Stimulated activated CD4-positive, alpha-beta T cell treated with anti-CD3 and anti-CD28 coated beads, Interleukin-2, amount 100 ng/mL, for 24 hours (primary cell): ENCODE results near the gene ADAMTS3.
"Not testable (repeated sequence)": the region's sequence is repeated elsewhere in the genome, so short reads cannot be mapped to it uniquely, and the experiment has no call there.

Experiments
- DNase-seq, 2 donors: peaks; one replicate each; pipeline ENCODE4 v3.0.0-alpha.2; 2020

The ADAMTS3 gene

GRCh38 chr4:72463724-72464123, 105.3 kb downstream of the ADAMTS3 start:
- DNase-seq: no peak

DNA sequence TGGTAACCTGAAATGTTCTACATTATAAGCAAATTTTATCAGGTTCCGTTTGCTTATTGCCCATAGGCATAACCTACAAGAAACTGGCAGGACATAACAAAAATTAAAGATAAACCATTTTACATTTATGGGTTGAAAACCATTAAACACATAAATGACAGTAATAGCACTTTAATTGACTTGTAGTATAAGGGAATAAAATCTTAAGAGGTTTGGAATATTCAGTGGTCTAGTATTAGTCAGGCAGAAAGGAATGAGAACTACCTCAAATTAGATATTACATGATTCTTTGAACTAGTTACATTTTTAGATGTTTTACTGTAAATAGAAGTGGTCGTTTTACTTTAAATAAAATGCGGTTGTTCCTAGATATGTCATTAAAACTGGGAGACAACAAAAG, 111.9 kb downstream of the ADAMTS3 start:
- no peak for DNase-seq

DNA sequence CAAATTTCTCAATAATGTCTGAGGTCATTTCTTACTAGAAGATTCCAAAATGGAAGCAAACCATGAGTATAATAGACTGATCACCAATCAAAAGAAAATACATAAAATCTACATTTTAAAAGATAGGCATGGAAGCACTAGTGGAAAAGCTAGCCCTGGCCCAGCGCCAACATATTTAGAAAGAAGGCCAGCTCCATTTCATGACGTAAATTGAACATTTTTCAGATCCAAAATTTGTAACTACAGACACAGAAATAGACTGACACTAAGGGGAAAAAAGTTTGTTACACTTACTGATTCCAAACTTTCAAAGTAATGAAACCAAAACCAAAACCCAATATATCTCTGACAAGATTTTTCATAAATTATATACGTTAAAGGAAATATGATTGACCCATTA, 117.7 kb downstream of the ADAMTS3 start:
- DNase-seq: no peak

GRCh38 chr4:72449705-72450104, 119.3 kb downstream of the ADAMTS3 start:
- DNase-seq: no peak

- DNase-seq: no peak
These were observed 120.8 kb downstream of the ADAMTS3 start for GRCh38 chr4:72448231-72448630.

GRCh38 chr4:72446353-72447055, 122.5 kb downstream of the ADAMTS3 start:
- no peak for DNase-seq

DNA sequence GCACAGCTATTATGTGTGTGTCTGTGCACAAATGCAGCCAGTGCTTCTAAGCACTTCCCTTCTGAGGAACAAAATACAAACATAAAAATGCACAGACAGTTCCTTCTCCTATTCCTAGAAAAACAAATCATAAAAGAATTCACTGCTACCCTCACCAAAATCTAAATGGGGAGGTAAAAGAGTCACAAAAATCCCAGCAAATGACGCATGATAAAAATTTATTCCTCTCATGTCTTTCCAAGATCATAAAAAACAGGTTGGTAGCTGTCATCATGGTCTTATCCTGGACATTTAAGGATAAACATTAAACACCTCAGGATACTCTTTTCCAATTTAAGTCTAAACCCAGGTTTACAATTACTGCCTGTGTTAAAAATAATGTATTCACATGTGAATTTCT, 124.9 kb downstream of the ADAMTS3 start:
- no peak for DNase-seq

GRCh38 chr4:72442715-72443114, 126.3 kb downstream of the ADAMTS3 start:
- DNase-seq: no peak

GRCh38 chr4:72442147-72442546, 126.9 kb downstream of the ADAMTS3 start:
- DNase-seq: no peak

DNA sequence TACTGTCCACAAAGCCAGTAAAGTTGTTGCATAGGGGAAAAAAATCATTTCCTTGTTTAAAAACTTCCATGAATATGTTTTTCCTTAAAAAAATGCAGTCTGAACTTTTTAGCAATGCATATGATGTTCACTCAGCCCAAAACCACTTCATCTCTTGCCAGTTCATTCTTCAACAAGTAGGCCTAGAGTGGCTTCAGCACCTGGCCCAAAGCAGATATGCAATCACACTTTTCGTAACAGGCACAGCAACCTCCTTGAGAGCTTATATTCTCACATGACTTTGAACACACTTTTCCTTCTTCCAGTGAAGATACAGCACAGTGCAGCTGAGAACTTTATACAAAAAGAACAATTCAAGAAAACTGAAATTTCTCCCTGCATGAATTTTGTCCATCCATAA, 128.6 kb downstream of the ADAMTS3 start:
- DNase-seq: no peak

GRCh38 chr4:72432975-72433374, 136.0 kb downstream of the ADAMTS3 start:
- DNase-seq: no peak

- DNase-seq: no peak
These were observed 136.7 kb downstream of the ADAMTS3 start for GRCh38 chr4:72432282-72432681.

DNA sequence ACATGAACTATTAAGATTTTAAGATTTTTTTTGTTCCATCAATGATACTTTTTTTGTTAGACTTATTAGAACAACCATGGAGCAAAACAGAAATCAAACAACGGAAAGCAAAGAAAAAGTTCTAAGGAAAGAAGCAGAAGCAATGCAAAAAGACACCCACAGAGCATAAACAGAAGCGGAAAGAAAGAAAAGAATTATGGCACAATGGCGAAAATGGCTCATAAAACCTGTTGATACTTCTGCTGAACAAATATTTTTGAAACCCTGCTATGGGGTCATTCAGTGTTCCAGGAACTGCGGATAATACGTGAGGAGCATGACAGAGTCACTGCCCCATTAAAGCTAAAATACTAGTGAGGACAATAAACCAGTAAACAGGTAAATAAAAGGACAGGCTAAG, 138.0 kb downstream of the ADAMTS3 start:
- DNase-seq: no peak

DNA sequence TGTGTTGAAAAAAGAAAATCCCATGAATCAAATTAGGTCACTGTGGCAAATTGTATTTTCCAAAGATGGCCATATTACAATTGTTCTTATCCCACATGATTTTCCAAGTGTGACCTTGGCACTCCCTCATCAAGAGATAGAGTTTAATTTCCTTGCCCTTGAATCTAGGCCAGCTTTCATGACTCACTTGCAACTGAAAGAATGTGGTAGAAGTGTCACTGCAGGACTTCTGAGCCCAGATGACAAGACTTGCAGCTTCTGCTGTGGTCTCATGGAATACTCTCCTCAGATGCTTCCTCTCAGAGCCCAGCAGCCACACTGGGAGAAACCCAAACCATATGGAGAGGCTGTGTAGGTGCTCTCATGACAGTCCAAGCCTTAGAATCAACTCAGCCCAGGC, 139.0 kb downstream of the ADAMTS3 start:
- no peak for DNase-seq

DNA sequence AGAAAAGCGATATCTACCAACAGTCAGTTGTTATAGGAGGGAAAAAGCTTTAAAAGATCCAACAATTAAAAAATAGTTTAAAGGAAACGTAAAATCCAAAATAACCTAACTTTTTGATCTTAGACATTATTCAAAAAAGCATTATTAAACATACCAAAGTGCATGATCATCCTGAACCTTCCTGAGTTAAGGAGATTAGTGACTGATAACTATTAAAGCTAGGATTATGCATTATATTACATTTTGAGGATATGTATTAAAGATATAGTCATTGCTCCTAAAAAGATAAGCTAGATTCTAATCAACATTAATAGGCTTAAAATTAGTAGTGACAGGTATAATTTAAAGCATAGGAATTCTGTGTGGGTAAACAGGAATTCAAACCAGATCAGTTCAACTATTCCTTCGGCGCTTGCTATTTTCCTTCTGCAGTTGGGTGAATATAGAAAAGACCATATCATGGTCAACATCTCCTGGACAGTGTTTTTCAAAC, 139.6 kb downstream of the ADAMTS3 start:
- DNase-seq: no peak

DNA sequence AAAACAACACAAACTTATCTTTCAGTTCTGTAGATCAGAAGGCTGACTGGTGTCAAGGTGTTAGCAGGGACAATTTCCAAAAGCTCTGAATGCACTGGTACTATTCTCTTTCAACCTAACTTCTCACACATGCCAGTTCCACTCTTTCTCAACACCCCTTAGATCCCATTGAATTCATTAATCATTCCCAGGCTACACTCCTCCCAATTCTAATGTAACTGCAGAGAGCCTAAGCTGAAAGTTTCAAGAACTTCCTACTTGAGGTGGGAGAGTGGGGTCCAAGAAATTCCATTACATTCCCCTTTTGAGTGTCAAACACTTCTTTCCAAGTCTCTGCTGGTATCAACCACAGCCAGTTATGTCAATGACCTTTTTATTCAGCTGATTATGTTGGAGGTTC, 142.0 kb downstream of the ADAMTS3 start:
- no peak for DNase-seq

DNA sequence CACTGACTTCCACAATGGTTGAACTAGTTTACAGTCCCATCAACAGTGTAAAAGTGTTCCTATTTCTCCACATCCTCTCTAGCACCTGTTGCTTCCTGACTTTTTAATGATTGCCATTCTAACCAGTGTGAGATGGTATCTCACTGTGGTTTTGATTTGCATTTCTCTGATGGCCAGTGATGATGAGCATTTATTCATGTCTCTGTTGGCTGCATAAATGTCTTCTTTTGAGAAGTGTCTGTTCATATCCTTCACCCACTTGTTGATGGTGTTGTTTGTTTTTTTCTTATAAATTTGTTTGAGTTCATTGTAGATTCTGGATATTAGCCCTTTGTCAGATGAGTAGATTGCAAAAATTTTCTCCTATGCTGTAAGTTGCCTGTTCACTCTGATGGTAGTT, 143.1 kb downstream of the ADAMTS3 start:
- not testable (repeated sequence) for DNase-seq

DNA sequence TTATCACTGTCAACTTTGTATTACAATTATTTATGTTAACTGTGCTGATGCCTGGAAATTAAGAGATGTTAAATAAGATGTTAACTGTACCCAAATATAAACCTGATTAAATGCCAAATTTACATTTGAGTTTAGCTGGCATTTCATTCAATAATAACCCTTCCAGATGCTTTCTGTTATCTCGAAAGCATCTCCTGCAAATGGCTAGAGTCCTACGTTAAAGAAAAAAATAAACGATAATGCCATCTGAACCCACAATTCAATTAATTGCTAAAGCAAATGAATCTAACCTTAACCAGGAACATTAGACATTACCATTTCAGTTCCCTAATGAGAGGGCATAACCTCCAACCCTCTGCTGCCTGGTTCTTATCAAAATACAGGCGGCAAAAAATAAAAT, 145.0 kb downstream of the ADAMTS3 start:
- DNase-seq: no peak

DNA sequence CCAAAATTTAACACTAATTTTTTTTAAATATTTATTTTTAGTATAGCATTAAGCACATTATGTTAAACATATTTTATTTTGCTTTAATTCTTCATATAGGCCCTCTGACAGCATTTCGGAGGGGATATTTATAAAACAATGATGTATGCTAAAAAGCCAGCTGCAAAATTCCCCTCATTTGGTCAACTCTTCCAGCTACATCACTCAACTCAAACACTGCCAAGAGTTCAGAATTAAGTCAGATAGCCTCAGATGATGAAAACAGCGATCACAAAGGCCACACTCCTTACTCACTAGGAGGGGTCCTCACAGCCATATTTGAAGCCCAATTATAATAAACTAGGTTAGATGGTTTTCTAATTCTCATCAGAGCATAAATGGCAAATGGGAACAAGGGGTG, 146.6 kb downstream of the ADAMTS3 start:
- no peak for DNase-seq

GRCh38 chr4:72418458-72418857, 150.6 kb downstream of the ADAMTS3 start:
- DNase-seq: no peak

DNA sequence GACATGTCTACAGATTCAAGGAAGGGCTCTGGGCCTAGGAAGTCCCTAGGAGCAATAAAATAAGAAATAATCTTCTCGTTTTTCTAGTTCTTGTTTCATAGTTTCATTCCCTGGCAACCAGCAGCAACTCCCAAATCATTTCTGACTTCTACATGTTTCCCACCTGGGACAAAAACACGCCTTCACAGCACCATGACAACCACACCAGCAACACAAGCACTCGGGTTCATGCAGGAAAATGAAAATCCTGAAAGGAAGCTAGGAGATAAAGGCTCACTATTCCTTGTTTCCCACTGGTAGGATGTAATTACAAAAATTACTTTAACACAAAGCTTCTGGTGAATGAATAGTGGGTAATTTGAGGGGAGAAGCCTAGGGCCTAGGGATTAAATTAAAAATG, 158.9 kb downstream of the ADAMTS3 start:
- DNase-seq: no peak

GRCh38 chr4:72408568-72408967, 160.5 kb downstream of the ADAMTS3 start:
- no peak for DNase-seq

- DNase-seq: no peak
These were observed 163.6 kb downstream of the ADAMTS3 start for GRCh38 chr4:72405417-72405816.

- no peak for DNase-seq
These were observed 171.7 kb downstream of the ADAMTS3 start for GRCh38 chr4:72397314-72397713.

DNA sequence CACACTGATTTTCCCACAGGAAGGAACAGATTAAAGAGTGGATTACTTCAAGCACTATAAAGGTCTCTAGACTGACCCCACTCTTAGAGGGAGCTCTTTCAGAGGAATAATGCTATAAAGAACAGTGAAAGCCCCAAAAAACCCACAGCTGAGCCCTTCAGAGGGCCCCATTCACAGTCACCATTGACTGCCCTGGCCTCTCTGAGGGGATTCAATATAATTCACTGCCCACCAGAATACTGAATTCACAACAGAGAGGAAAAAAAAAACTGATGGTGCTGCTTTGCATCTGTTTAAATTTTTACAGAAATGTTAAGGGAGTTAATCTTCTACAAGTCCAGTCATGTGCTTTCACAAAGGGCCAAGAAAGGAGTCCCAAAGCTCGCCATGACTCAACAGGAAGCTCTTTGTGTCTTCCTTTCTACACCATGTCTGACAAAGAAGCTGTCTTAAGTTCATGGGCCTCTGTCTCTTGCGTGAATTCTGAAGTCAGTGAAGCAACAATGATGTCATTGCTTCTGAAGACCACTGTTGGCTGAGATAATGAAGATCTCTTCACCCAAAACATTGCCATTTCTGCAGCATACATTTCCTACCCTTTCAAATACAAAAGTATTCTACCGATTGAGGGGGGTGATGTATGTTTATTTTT, 174.9 kb downstream of the ADAMTS3 start:
- no peak for DNase-seq
